HCT116 (cell line): ENCODE measurements around the gene KNCN. TPM values are rescaled to one million over a fixed set of nuclear protein-coding genes. Genes with fewer than 3 reads are reported as not detected.

Source experiments
- ATAC-seq: fragments of 200-7000 bp; cut with Tn5 transposase; 2 replicates; pipeline ENCODE4 v1.9.1; 2020; ENCODE audit warnings: mild to moderate bottlenecking, moderate library complexity
- BruUV-seq: library from RNA; stranded (reverse); fragments of 400-500 nt; replicated peaks from 2 replicates; lab custom pipeline; 2021; lab: Mats Ljungman, UMichigan
- CTCF ChIA-PET: fragments of 300-600 bp; sonication (Branson Sonifier 250); formaldehyde crosslinking; loops from one replicate; lab custom pipeline; 2021; ENCODE audit warnings: antibody characterized with exemption; lab: Charles Lee
- POLR2A ChIA-PET: fragments of 300-600, 350-600 bp; sonication (Branson Sonifier 250); formaldehyde crosslinking; loops from one replicate; lab custom pipeline; 2021; ENCODE audit warnings: antibody characterized with exemption; lab: Charles Lee
- RAD21 ChIA-PET, 2 experiments: fragments of 300-600 bp; sonication (Branson Sonifier 250); formaldehyde crosslinking; loops; one replicate each; lab custom pipeline; 2023; ENCODE audit warnings: low total read pairs in 2 of 2; ENCODE audit not compliant: uncharacterized antibody in 2 of 2, unreplicated experiment in 2 of 2, low non-redundant PET in 1 of 2; lab: Charles Lee
- DNase-seq: peaks from one replicate; pipeline ENCODE4 v3.0.0-alpha.2; 2010; ENCODE audit warnings: low read depth, low spot score
- H2AFZ ChIP-seq: fragments of 200-600 bp; shearing (Covaris generic), sonication (generic); 2 replicates; pipeline ENCODE4 v1.6.1; 2017; ENCODE audit warnings: low read depth, mixed run types, mixed read lengths, antibody characterized with exemption, low read length; ENCODE audit not compliant: poor library complexity, severe bottlenecking
- H3K27ac ChIP-seq: 2 replicates; pipeline ENCODE4 v1.5.1; 2012; ENCODE audit warnings: low read depth, low read length
- H3K27me3 ChIP-seq: fragments of 200-600 bp; sonication (generic); 2 replicates; pipeline ENCODE4 v1.6.1; 2016; ENCODE audit warnings: mixed run types, low read length, mixed read lengths; ENCODE audit not compliant: insufficient read depth
- H3K36me3 ChIP-seq, 2 experiments: fragments of 200-500 bp in 1 of 2; fragments of 200-600 bp in 1 of 2; sonication (Bioruptor generic) in 1 of 2; sonication (generic) in 1 of 2; 2 replicates each; pipeline versions ENCODE4 v1.5.1 to v1.6.1; 2014 to 2016; ENCODE audit warnings: low read length in 2 of 2, inconsistent platforms in 1 of 2, mixed read lengths in 1 of 2, mixed run types in 1 of 2; ENCODE audit not compliant: insufficient read depth in 2 of 2, control insufficient read depth in 1 of 2
- H3K4me1 ChIP-seq, 2 experiments: fragments of 200-600 bp in 1 of 2; sonication (generic) in 1 of 2; 2 replicates each; pipeline versions ENCODE4 v1.5.1 to v1.6.1; 2012 to 2017; ENCODE audit warnings: low read length in 2 of 2, inconsistent platforms in 1 of 2, mild to moderate bottlenecking in 1 of 2, mixed read lengths in 1 of 2, mixed run types in 1 of 2, moderate library complexity in 1 of 2; ENCODE audit not compliant: insufficient read depth in 2 of 2, control insufficient read depth in 1 of 2
- H3K4me2 ChIP-seq: fragments of 200-600 bp; sonication (generic); 2 replicates; pipeline ENCODE4 v1.6.1; 2017; ENCODE audit warnings: mixed run types, low read length, mixed read lengths
- H3K4me3 ChIP-seq, 2 experiments: fragments of 200-600 bp in 1 of 2; sonication (generic) in 1 of 2; replicated peaks in 1 of 2; 2 replicates each; pipeline ENCODE4 v1.5.1; 2011 to 2016; ENCODE audit warnings: low read length in 2 of 2, control low read depth in 1 of 2, low read depth in 1 of 2, mild to moderate bottlenecking in 1 of 2, mixed read lengths in 1 of 2, mixed run types in 1 of 2
- H3K79me2 ChIP-seq: fragments of 200-600 bp; sonication (generic); 2 replicates; pipeline ENCODE4 v1.6.1; 2017; ENCODE audit warnings: mild to moderate bottlenecking, mixed run types, low read length, moderate library complexity, mixed read lengths; ENCODE audit not compliant: insufficient read depth
- H3K9ac ChIP-seq: fragments of 200-600 bp; sonication (generic); 2 replicates; pipeline ENCODE4 v1.6.1; 2016; ENCODE audit warnings: low read length, mixed read lengths
- H3K9me2 ChIP-seq: fragments of 200-600 bp; sonication (generic), shearing (Covaris generic); 2 replicates; pipeline ENCODE4 v1.6.1; 2017; ENCODE audit warnings: mixed run types, mild to moderate bottlenecking, moderate library complexity; ENCODE audit not compliant: insufficient read depth
- H3K9me3 ChIP-seq, 2 experiments: fragments of 200-500 bp in 1 of 2; fragments of 200-600 bp in 1 of 2; sonication (Bioruptor generic) in 1 of 2; sonication (generic) in 1 of 2; 2 replicates each; pipeline ENCODE4 v1.6.1; 2014 to 2017; ENCODE audit warnings: low read length in 2 of 2, mixed read lengths in 2 of 2, inconsistent platforms in 1 of 2, low read depth in 1 of 2, mild to moderate bottlenecking in 1 of 2, mixed run types in 1 of 2, moderate library complexity in 1 of 2; ENCODE audit not compliant: control insufficient read depth in 1 of 2, insufficient read depth in 1 of 2
- H4K20me1 ChIP-seq: fragments of 200-600 bp; sonication (generic), shearing (Covaris generic); 2 replicates; pipeline ENCODE4 v1.6.1; 2017; ENCODE audit warnings: mixed run types, mild to moderate bottlenecking, moderate library complexity; ENCODE audit not compliant: insufficient read depth
- ATF3 ChIP-seq: IDR thresholded peaks from 2 replicates; pipeline ENCODE4 v1.6.1; 2012
- CBX3 ChIP-seq: IDR thresholded peaks from 2 replicates; pipeline ENCODE4 v1.6.1; 2012; ENCODE audit warnings: low read depth
- EGR1 ChIP-seq: IDR thresholded peaks from 2 replicates; pipeline ENCODE4 v1.6.1; 2012; ENCODE audit warnings: low read depth
- EZH2 ChIP-seq: fragments of 200-600 bp; sonication (generic); IDR thresholded peaks from 2 replicates; pipeline ENCODE4 v1.6.1; 2017; ENCODE audit warnings: antibody characterized with exemption, mixed run types
- FOSL1 ChIP-seq: IDR thresholded peaks from 2 replicates; pipeline ENCODE4 v1.6.1; 2012; ENCODE audit warnings: low read depth
- POLR2A ChIP-seq: IDR thresholded peaks from 2 replicates; pipeline ENCODE4 v1.7.0; 2011; ENCODE audit warnings: borderline replicate concordance; ENCODE audit not compliant: insufficient read depth, insufficient read length; ENCODE audit errors: extremely low read depth
- REST ChIP-seq: IDR thresholded peaks from 2 replicates; pipeline ENCODE4 v1.6.1; 2012; ENCODE audit warnings: low read depth
- SIN3A ChIP-seq: IDR thresholded peaks from 2 replicates; pipeline ENCODE4 v1.6.1; 2012; ENCODE audit warnings: low read depth
- SP1 ChIP-seq: IDR thresholded peaks from 2 replicates; pipeline ENCODE4 v1.6.1; 2012; ENCODE audit warnings: low read depth
- YY1 ChIP-seq: IDR thresholded peaks from 2 replicates; pipeline ENCODE4 v1.6.1; 2011; ENCODE audit warnings: low read length, low read depth, moderate library complexity, mild to moderate bottlenecking; ENCODE audit not compliant: insufficient replicate concordance; ENCODE audit errors: extremely low read depth
- ZBTB33 ChIP-seq: IDR thresholded peaks from 2 replicates; pipeline ENCODE4 v1.6.1; 2011; ENCODE audit warnings: mild to moderate bottlenecking, low read length, moderate library complexity; ENCODE audit not compliant: insufficient replicate concordance; ENCODE audit errors: extremely low read depth
- ZNF274 ChIP-seq: fragments of 200-500 bp; sonication (Bioruptor generic); IDR thresholded peaks from 2 replicates; pipeline ENCODE4 v1.6.1; 2014; ENCODE audit warnings: mild to moderate bottlenecking, low read depth, low read length, inconsistent platforms
- intact Hi-C: fragments of 100-400 bp; cut with micrococcal nuclease; formaldehyde crosslinking; loops from 2 replicates; pipeline ENCODE4 v1.10.0; 2022
- total RNA-seq: library from RNA; stranded (reverse); gene quantifications from one replicate; pipeline ENCODE4 v1.2.1, GENCODE V29; 2021; ENCODE audit not compliant: unreplicated experiment

Gene KNCN
- total RNA-seq, 1 experiment from 2014 or later, result not detected

GRCh38 chr1:46555826-46556619, 4.6 kb upstream of the KNCN start:
- no peaks in the 10 kb centered on the region for H3K9me3 ChIP-seq
- no peaks in the 10 kb centered on the region; a peak in 2 of 4 replicates for H3K36me3 ChIP-seq
- no peak overlapping the region for H3K9ac ChIP-seq
- H3K4me2 ChIP-seq, result no peak overlapping the region
- no TSS peak for BruUV-seq
- TF ChIP-seq FOSL1, result no peak
- TF ChIP-seq ZNF274, result no peak
- no peak for TF ChIP-seq EGR1
- no peak for TF ChIP-seq CBX3
- TF ChIP-seq ATF3, result no peak
- TF ChIP-seq YY1, result no peak
- no peak for TF ChIP-seq SIN3A
- no peaks in the 10 kb centered on the region for H3K27me3 ChIP-seq
- ChIA-PET RAD21 (no interaction called here), POLR2A (no interaction called here), CTCF (no interaction called here)
- no peak for ATAC-seq
- H3K27ac ChIP-seq, result no peak overlapping the region
- intact Hi-C loops, result no loop called here
- no peaks in the 10 kb centered on the region for H3K9me2 ChIP-seq
- no peak overlapping the region for H2AFZ ChIP-seq
- H3K79me2 ChIP-seq, result no peaks in the 10 kb centered on the region
- peaks cover 0 to 7% of the 10 kb centered on the region in 2 experiments; a peak in 2 of 4 replicates for H3K4me1 ChIP-seq
- no peak overlapping the region for H3K4me3 ChIP-seq
- DNase-seq, result no peak
- no peaks in the 10 kb centered on the region; the same call in 1 of the 2 replicates for H4K20me1 ChIP-seq

GRCh38 chr1:46554597-46555381, 3.3 kb upstream of the KNCN start:
- POLR2A ChIA-PET, result no interaction called here
- DNase-seq (no peak), ATAC-seq (no peak)
- no peak overlapping the region for H3K4me2 ChIP-seq
- no peaks in the 10 kb centered on the region for H3K9me3 ChIP-seq
- no peak overlapping the region for H2AFZ ChIP-seq
- H3K9me2 ChIP-seq, result no peaks in the 10 kb centered on the region
- H4K20me1 ChIP-seq, result no peaks in the 10 kb centered on the region; the same call in 1 of the 2 replicates
- peaks cover 0 to 7% of the 10 kb centered on the region in 2 experiments; a peak in 2 of 4 replicates for H3K4me1 ChIP-seq
- no TSS peak for BruUV-seq
- no peak overlapping the region for H3K27ac ChIP-seq
- H3K4me3 ChIP-seq, result no peak overlapping the region
- RAD21 ChIA-PET, result interaction anchor here in 1 of 2 experiments (0.6 kb wide), 1 partner anchor 113 kb away, joined by 8 read pairs; no protein-coding TSS in a partner anchor
- intact Hi-C loops, result no loop called here
- no peak overlapping the region for H3K9ac ChIP-seq
- no peaks in the 10 kb centered on the region for H3K27me3 ChIP-seq
- H3K79me2 ChIP-seq, result no peaks in the 10 kb centered on the region
- CTCF ChIA-PET, result no interaction called here
- H3K36me3 ChIP-seq, result no peaks in the 10 kb centered on the region; a peak in 2 of 4 replicates
- TF ChIP-seq REST (no peak), ZNF274 (no peak), ZBTB33 (no peak), SP1 (no peak), EZH2 (no peak), SIN3A (no peak), POLR2A (no peak)
